Sigmoid colon (tissue), 7 donors: Measurements from ENCODE around the gene COL8A1. TPM values are rescaled to one million over a fixed set of nuclear protein-coding genes. Genes with fewer than 3 reads are reported as not detected.

Experiments used
- DNase-seq: peaks from one replicate; pipeline ENCODE4 v3.0.0-alpha.2; 2019
- H3K27ac ChIP-seq, 4 donors: fragments of 200-600 bp; sonication (generic); one replicate each; pipeline ENCODE4 v1.5.1; 2016 to 2019; ENCODE audit warnings: mild to moderate bottlenecking in 1 of 4
- H3K27me3 ChIP-seq, 3 donors: fragments of 200-600 bp; sonication (generic); one replicate each; pipeline ENCODE4 v1.5.1; 2019; ENCODE audit warnings: mild to moderate bottlenecking in 1 of 3
- H3K36me3 ChIP-seq, 4 donors: fragments of 200-600 bp; sonication (generic); one replicate each; pipeline ENCODE4 v1.5.1; 2016 to 2019
- H3K4me1 ChIP-seq, 4 donors: fragments of 200-600 bp; sonication (generic); one replicate each; pipeline ENCODE4 v1.5.1; 2017 to 2019
- H3K4me3 ChIP-seq, 4 donors: fragments of 200-600 bp; sonication (generic); one replicate each; pipeline ENCODE4 v1.5.1; 2017 to 2019; ENCODE audit warnings: mild to moderate bottlenecking in 2 of 4, moderate library complexity in 1 of 4
- H3K9me3 ChIP-seq, 4 donors: fragments of 200-600 bp in 3 of 4; sonication (generic) in 3 of 4; one replicate each; pipeline versions ENCODE4 v1.5.1 to v1.6.1; 2013 to 2019
- EP300 ChIP-seq, 4 donors: sonication (generic); formaldehyde crosslinking; IDR thresholded peaks; one replicate each; pipeline ENCODE4 v1.6.1; 2017; ENCODE audit warnings: antibody characterized with exemption in 4 of 4
- POLR2A ChIP-seq, 2 donors: fragments of 450-650 bp; IDR thresholded peaks; one replicate each; pipeline ENCODE4 v1.6.1; 2016; ENCODE audit warnings: antibody characterized with exemption in 2 of 2, mild to moderate bottlenecking in 2 of 2, moderate library complexity in 2 of 2
- POLR2AphosphoS5 ChIP-seq, 4 donors: sonication (generic); formaldehyde crosslinking; IDR thresholded peaks; one replicate each; pipeline ENCODE4 v1.6.1; 2017; ENCODE audit warnings: antibody characterized with exemption in 4 of 4
- WGBS, 2 donors: extraction: QIAGEN DNeasy Blood & Tissue Kit; methylation state at CpG; one replicate each; pipeline ENCODE4 v1.1.7; 2013; 5-methylcytosine and 5-hydroxymethylcytosine counted together
- intact Hi-C: fragments of 100-400 bp; cut with DNase I; formaldehyde crosslinking; loops from one replicate; pipeline ENCODE4 v1.15.1; 2023
- polyA plus RNA-seq, 3 donors: library from polyadenylated mRNA; stranded (reverse); fragments of 200-250 nt; gene quantifications; one replicate each; pipeline ENCODE4 v1.2.3, GENCODE V29; 2013
- total RNA-seq, 4 donors: library from RNA; depleted of rRNA; stranded (reverse); fragments of >200 nt; gene quantifications; one replicate each; pipeline ENCODE4 v1.1.0, GENCODE V29; 2016
- TF ChIP-seq, protein P1 (sequence below), 4 experiments: fragments of 450-650 bp in 3 of 4; fragments of 200-600 bp in 1 of 4; IDR thresholded peaks; one replicate each; pipeline ENCODE4 v1.5.1; 2016 to 2019; ENCODE audit warnings: antibody characterized with exemption in 4 of 4, mild to moderate bottlenecking in 3 of 4, moderate library complexity in 2 of 4
- donor health status: healthy with polysubstance abuse.
- donor health status: Bipolar disorder and iron deficiency.
- donor health status: healthy.

COL8A1 gene
- total and polyA plus RNA-seq, 7 donors = 0.23 to 39.6 (median 15.3) TPM

DNA sequence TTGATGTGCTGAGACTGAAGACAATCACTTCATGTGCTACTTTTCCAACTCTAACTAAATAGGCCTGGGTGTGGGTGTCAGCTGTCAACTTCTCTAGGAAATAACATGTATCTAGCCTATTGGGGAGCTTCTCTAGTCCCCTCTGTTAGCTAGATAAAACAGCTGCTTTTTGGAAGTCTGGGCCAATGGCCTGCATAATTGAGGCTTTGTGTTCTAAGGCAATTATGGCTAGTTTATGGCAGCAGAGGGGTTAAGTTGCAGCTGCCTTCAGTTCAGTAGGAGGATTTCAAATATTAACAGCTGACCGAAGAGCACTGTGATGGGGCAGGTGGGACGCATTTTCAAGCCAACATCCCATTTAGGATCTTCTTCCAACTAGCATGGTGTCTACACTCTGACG is 6.4 kb downstream of the COL8A1 start:
- peak overlapping the region; percentile 67 to 91 (median 84) for H3K27ac ChIP-seq

DNA sequence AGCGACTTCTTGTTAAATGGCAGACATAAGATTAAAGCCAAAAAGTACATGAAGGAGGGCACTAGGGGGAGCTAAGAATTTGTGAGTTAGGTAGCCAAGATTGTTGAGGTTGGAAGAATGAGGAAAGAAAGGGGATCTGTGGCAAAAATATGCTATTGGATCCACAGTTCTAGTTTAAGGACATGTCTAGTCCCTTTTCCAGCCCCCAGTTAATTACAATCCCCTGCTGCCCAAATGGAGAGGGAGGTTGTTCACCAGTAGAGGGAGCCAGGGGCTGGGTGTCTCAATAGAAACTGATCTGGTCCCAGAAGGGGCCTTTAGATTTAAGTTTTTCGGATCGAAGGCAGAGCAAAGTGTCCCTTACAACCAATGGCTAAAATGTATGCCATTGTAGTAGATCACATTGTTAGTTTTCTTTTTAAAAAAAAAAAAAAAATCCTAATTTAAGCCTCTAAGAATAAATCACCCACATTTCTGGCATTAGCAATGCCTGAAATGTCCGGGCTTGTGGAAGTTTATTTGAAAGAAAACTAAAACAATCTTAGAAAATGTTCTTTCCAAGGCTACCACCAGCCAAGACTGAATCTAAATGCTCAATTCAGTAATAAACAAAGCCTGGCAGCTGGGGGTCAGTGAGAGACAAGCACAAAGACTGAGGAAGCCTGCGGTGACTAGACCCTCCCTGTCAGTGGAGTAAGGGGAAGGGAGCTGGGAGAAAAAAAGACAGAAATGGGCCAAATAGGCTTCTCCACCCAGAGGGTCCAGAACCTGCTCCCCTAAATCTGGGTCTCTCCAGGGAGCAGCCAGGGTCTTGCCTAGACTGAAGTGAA is 7.1 kb downstream of the COL8A1 start:
- 77 to 79% methylated on average over 5 of the region's 5 CpGs for WGBS, 2 donors
- no peaks in the 10 kb centered on the region for H3K9me3 ChIP-seq
- TF ChIP-seq, protein P1, sequence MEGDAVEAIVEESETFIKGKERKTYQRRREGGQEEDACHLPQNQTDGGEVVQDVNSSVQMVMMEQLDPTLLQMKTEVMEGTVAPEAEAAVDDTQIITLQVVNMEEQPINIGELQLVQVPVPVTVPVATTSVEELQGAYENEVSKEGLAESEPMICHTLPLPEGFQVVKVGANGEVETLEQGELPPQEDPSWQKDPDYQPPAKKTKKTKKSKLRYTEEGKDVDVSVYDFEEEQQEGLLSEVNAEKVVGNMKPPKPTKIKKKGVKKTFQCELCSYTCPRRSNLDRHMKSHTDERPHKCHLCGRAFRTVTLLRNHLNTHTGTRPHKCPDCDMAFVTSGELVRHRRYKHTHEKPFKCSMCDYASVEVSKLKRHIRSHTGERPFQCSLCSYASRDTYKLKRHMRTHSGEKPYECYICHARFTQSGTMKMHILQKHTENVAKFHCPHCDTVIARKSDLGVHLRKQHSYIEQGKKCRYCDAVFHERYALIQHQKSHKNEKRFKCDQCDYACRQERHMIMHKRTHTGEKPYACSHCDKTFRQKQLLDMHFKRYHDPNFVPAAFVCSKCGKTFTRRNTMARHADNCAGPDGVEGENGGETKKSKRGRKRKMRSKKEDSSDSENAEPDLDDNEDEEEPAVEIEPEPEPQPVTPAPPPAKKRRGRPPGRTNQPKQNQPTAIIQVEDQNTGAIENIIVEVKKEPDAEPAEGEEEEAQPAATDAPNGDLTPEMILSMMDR (IDR thresholded peaks at IDR 0.05) = peak; percentile 7 to 72 (median 63)
- no peak for TF ChIP-seq EP300 (IDR thresholded peaks at IDR 0.05)
- no peak overlapping the region for H3K4me3 ChIP-seq
- peak overlapping the region; percentile 67 to 91 (median 84) for H3K27ac ChIP-seq
- no peaks in the 10 kb centered on the region for H3K27me3 ChIP-seq
- H3K36me3 ChIP-seq = no peaks in the 10 kb centered on the region
- intact Hi-C loops = no loop called here
- H3K4me1 ChIP-seq = peaks cover 0 to 63% (median 44%) of the 10 kb centered on the region in 4 donors
- DNase-seq = no peak

More for the DNA sequence above, 6.4 kb downstream of the COL8A1 start:
- no peaks in the 10 kb centered on the region for H3K27me3 ChIP-seq
- no peak for DNase-seq
- WGBS, 2 donors = 81 to 82% methylated on average over 3 of the region's 3 CpGs
- no peak overlapping the region for H3K4me3 ChIP-seq
- TF ChIP-seq, protein P1 (IDR thresholded peaks at IDR 0.05) = no peak
- no peak for TF ChIP-seq EP300 (IDR thresholded peaks at IDR 0.05)
- no peak for TF ChIP-seq POLR2AphosphoS5 (IDR thresholded peaks at IDR 0.05)
- no peak for TF ChIP-seq POLR2A (IDR thresholded peaks at IDR 0.05)
- H3K36me3 ChIP-seq = no peaks in the 10 kb centered on the region
- intact Hi-C loops = loop anchor here (5.0 kb wide), 1 partner anchor 33 kb away; no protein-coding TSS in a partner anchor
- H3K4me1 ChIP-seq = peaks cover 0 to 60% (median 43%) of the 10 kb centered on the region in 4 donors
- no peaks in the 10 kb centered on the region for H3K9me3 ChIP-seq

DNA sequence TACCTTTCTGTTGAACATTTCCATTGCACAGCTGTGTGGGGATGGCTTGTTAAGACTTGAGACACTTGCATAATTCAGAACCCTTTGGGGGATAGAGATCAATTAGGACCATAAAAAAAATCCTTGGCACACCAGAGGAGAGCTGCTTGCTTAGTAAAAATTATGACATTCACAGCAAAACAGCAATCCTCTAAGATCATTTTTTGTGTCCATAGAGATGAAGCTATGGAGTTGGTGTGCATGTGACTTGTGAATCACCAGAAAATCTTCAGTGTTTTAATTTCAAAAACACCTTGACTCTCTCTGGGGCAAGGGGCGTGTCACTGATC is 7.7 kb downstream of the COL8A1 start:
- Histone ChIP-seq H3K36me3 (no peaks in the 10 kb centered on the region), H3K27ac (peak overlapping the region; percentile 67 to 91 (median 84))

DNA sequence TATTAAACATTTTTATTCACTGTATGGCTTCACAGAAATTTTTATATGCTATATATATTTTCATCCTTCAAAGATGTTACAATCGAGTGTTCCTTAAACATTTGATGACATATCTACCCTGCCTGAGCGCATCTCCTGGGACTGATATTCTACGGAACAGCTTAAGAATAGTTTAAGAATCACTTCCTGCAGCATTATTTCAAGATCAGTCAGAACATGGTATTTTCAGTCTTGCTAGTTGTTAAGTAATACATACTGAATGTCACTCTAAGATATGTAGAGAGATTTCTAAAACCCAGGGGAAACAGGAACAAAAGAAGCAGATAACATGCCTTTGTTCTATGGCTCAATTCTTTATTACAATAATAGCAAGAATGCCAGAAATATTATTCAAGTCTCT is 8.7 kb downstream of the COL8A1 start:
- peak overlapping the region; percentile 67 to 91 (median 84) for H3K27ac ChIP-seq
- intact Hi-C loops = no loop called here
- peaks cover 0 to 79% (median 57%) of the 10 kb centered on the region in 4 donors for H3K4me1 ChIP-seq
- DNase-seq = no peak
- H3K27me3 ChIP-seq = no peaks in the 10 kb centered on the region
- TF ChIP-seq POLR2A (IDR thresholded peaks at IDR 0.05) = no peak
- TF ChIP-seq POLR2AphosphoS5 (IDR thresholded peaks at IDR 0.05) = no peak
- TF ChIP-seq EP300 (IDR thresholded peaks at IDR 0.05) = no peak
- TF ChIP-seq, protein P1 (IDR thresholded peaks at IDR 0.05) = no peak
- 81 to 84% methylated on average over 3 of the region's 3 CpGs for WGBS, 2 donors
- no peak overlapping the region for H3K4me3 ChIP-seq
- no peaks in the 10 kb centered on the region for H3K36me3 ChIP-seq
- no peaks in the 10 kb centered on the region for H3K9me3 ChIP-seq

More for the DNA sequence above, 7.7 kb downstream of the COL8A1 start:
- Histone ChIP-seq H3K4me1 (peaks cover 0 to 69% (median 47%) of the 10 kb centered on the region in 4 donors), H3K27me3 (no peaks in the 10 kb centered on the region), H3K4me3 (no peak overlapping the region), H3K9me3 (no peaks in the 10 kb centered on the region)
- intact Hi-C loops = no loop called here
- no peak for TF ChIP-seq POLR2A (IDR thresholded peaks at IDR 0.05)
- no peak for TF ChIP-seq EP300 (IDR thresholded peaks at IDR 0.05)
- 78 to 82% methylated on average over 1 of the region's 1 CpG for WGBS, 2 donors
- DNase-seq = no peak

DNA sequence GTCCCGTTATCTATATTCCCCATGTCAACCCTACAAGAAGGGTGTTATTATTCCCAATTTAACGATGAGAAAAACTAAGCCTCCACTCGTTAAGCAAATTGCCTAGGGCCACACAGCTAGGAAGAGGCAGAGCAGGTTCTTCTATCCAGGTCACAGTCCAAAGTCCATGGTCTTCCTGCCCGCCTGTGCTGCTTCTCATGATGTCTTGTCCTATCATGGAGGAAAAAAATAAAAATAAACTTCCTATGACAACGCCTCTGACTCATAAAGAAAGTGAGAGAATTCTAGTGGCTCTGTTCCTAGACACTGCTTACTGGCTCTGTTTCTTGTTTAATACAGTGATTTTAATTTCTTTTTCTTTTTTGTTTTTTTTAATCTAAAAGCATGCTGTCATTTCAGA is 9.7 kb downstream of the COL8A1 start:
- intact Hi-C loops = loop anchor here (2.0 kb wide), 1 partner anchor 39 kb away; no protein-coding TSS in a partner anchor
- whole genome bisulfite sequencing, 2 donors = 10 to 56% methylated on average over 5 of the region's 5 CpGs
- peak overlapping the region; percentile 67 to 91 (median 84) for H3K27ac ChIP-seq

More for the DNA sequence above, 9.7 kb downstream of the COL8A1 start:
- Histone ChIP-seq H3K27me3 (no peaks in the 10 kb centered on the region), H3K36me3 (no peaks in the 10 kb centered on the region), H3K4me3 (no peak overlapping the region), H3K4me1 (peaks cover 0 to 89% (median 67%) of the 10 kb centered on the region in 4 donors), H3K9me3 (no peaks in the 10 kb centered on the region)
- no peak for TF ChIP-seq EP300 (IDR thresholded peaks at IDR 0.05)
- TF ChIP-seq POLR2AphosphoS5 (IDR thresholded peaks at IDR 0.05) = peak in 2 of 4 donors; percentile 33 to 59
- no peak for TF ChIP-seq POLR2A (IDR thresholded peaks at IDR 0.05)
- no peak for DNase-seq
